NCI-H1436 (cell line): ENCODE results near the gene RAD18.

Source experiments
- DNase-seq: peaks from one replicate; lab custom pipeline; 2025; lab: John Stamatoyannopoulos, UW

RAD18 gene

DNA sequence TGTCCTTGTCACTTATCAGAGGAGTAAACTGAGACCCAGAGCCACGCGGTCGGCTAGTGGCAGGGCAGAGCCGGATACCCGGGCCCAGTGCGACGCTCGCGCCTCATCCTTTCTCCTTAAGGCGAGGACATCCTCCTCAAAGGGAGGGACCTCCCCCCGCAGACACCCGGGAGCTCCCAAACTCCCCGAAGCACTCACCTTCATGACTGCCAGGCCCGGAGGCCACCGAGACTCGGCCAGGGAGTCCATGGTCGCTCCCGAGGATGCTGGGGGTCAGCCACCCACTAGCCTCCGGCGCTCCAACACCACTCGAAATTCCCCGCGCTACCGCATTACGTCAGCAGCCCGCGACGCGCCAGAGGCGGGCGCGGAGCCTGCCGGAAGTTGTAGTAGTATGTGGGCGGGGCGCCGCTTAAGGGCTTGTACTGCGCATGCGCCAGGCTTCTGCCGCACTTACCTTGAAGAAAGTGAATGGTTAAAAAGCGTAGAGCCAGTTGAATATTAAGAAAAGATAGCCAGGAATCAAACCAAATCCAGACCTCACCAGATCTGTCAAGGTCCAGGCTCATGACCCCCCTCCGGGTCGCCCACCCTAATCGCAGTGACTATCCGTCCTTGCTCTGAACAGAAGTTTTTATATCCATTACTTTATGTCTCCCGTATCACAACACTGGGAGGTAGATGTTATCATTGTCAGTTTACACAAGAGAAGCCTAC is at the start of gene RAD18:
TSS of gene RAD18 (minus strand) at position 336 of the 717 bp plus-strand sequence. CDS start at position 249, 87 bp downstream.
- DNase-seq, result peak; percentile 72

- no peak for DNase-seq
These were observed 49.2 kb upstream of the RAD18 start for GRCh38 chr3:9012521-9012920.

- DNase-seq, result no peak
These were observed 46.8 kb upstream of the RAD18 start for GRCh38 chr3:9009976-9010545.

GRCh38 chr3:9008550-9009255 is 45.4 kb upstream of the RAD18 start:
- DNase-seq, result no peak

- DNase-seq, result no peak
These were observed 44.7 kb upstream of the RAD18 start for GRCh38 chr3:9007928-9008327.

GRCh38 chr3:9007213-9007612 is 43.9 kb upstream of the RAD18 start:
- DNase-seq, result no peak

DNA sequence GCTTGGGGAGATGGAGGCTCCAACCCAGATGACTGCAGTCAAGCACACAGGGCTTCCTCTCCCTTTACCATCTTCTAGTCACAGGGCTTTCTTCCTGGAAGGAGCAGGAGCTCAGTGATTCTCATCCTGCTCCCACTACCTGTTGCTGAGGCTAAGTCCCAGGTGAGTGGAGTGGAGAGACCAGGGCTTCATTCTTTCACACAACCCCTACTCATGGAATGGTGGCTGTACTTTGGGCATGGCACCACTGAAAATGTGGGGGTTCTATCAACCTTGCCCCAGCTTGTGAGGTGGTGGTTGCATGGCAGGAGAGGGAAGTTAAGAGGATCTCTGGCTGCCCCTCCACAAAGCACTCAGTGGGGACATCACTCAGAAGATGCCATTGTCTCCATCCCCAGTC is 36.8 kb upstream of the RAD18 start:
- no peak for DNase-seq

GRCh38 chr3:8997151-8997550 is 33.9 kb upstream of the RAD18 start:
- DNase-seq, result no peak

DNA sequence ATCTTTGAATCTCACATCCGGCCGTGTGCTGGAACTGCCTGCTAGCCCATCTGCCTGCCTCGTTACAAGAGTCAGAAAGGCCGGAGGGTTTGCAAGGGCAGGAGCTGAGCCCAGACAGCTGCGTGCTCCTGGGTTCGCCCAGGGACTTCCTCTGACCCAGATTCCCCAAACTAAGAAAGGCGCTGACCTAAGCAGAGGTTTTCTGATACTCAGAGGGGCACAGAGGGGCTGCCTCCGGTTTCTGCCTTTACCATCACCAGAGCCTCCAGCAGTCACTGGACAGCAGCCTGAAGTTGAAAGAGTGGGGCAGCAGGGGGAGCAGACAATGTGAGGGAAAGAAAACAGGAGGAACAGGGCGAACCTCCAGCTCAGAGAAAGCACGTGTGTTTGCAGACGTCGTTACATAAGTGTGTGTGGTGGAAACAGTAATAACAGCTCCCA is 33.4 kb upstream of the RAD18 start:
- no peak for DNase-seq

- DNase-seq, result no peak
These were observed 32.9 kb upstream of the RAD18 start for GRCh38 chr3:8996216-8996615.

- no peak for DNase-seq
These were observed 31.0 kb upstream of the RAD18 start for GRCh38 chr3:8994226-8994625.

- DNase-seq, result no peak
These were observed 30.1 kb upstream of the RAD18 start for GRCh38 chr3:8993331-8993730.

GRCh38 chr3:8992854-8993253 is 29.6 kb upstream of the RAD18 start:
- DNase-seq, result no peak

DNA sequence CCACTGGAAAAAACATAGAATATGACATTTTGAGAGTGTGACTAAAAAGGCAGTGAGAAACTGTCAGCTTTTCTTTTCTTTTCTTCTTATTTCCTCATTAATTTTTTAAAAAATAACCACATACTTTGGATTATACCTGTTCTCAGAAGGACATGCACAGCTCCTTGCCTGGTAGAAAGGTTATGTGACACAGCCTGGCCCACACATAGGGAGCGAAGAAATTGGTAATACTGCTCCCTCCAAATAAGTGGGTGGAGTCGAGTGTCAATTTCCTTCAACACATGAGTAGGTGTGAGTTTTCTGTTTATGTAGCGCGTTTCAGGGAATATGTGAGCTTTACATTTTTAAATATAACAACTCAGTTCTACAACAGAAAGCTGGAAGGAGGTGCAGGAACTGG is 28.9 kb upstream of the RAD18 start:
- DNase-seq, result no peak

- DNase-seq, result no peak
These were observed 27.3 kb upstream of the RAD18 start for GRCh38 chr3:8990266-8991215.

DNA sequence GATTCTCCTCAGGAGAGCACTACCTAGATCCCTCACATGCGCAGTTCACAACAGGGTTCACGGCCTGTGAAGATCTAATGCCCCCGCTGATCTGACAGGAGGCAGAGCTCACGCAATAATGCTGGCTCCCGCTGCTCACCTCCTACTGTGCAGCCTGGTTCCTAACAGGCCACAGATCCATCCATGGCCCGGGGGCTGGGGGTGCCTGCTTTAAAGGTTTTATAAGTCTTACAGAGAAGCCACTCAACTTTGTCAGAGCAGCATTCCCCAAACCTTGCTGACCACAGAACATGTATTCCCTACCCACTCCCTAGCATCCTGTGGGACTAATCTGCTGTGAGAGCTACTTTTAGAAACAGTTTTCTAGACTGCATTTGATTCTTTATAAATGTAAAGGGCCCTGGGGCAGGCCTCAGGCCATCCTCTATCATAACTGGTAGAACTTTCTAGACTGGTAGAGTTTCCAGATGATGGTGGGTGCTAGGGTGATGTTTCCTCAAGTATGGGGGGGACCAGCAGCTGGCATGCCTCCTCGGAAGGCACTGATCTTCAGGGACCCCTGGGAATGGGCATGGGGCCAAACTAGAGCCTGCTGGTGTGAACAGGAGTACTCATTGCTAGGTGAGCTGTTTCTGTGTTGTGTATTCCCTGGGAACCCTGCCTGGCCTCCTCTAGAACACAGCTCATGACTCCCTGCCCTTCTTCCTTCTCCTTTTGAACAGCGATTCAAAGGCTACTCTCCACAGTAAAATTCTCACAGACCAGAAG is 25.7 kb upstream of the RAD18 start:
- no peak for DNase-seq

GRCh38 chr3:8988384-8988655 is 25.0 kb upstream of the RAD18 start:
- no peak for DNase-seq

GRCh38 chr3:8987645-8988383 is 24.5 kb upstream of the RAD18 start:
- peak; percentile 5 for DNase-seq

DNA sequence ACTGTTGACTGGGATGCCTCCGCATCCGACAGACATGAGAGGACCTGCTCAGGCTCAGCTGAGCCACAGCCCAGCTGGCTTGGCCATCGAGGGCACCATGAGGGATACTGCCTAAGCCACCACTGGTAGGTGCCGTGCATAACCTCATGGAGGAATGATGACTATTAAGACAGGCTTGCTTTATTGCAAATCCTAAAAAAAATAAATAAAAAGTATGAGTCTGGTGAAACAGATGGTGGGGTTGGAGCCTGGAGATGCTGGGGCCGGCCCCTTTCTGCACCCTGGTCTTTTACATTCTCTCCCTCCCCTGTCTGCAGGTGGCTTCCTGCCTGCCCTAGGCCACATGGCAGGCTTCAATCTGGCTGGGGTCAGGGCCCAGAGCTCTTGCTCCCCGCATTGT is 24.0 kb upstream of the RAD18 start:
- DNase-seq, result no peak

GRCh38 chr3:8986741-8987140 is 23.5 kb upstream of the RAD18 start:
- DNase-seq, result no peak

GRCh38 chr3:8985876-8986275 is 22.6 kb upstream of the RAD18 start:
- DNase-seq, result no peak
